Gastrocnemius medialis (tissue), 4 donors: ENCODE data around the gene RDH16.

ENCODE experiments used
- POLR2A ChIP-seq, 2 donors: fragments of 450-650 bp; IDR thresholded peaks; one replicate each; pipeline ENCODE4 v1.6.1; 2017; ENCODE audit warnings: antibody characterized with exemption in 2 of 2, mild to moderate bottlenecking in 2 of 2, moderate library complexity in 2 of 2
- TF ChIP-seq, protein P1 (sequence below), 5 experiments: fragments of 450-650 bp in 3 of 5; fragments of 200-600 bp in 2 of 5; sonication (generic) in 2 of 5; IDR thresholded peaks in 4 of 5; conservative IDR thresholded peaks in 1 of 5; 1 replicate in 4 of 5; 2 replicates in 1 of 5; pipeline ENCODE4 v1.5.1; 2016 to 2019; ENCODE audit warnings: antibody characterized with exemption in 5 of 5, mild to moderate bottlenecking in 3 of 5, moderate library complexity in 3 of 5

DNA sequence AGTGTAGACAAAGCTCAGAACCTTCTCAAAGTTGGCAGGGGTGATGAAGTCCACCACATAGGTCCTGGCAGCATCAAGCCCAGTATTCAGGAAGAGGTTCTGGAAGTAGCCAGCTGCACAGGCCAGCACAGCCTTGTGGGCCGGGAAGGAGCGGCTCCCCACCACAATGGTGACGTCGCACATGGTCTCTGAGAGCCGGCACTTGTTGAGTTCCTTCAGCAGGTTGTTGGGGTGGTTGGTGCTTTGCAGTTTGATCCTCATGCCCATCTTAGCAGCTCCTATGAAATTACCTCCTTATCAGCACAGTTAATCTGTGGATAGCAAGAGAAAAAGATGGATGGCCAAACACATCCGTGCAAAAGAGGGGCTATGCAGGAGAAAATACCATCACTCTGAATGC, 47.2 kb upstream of the RDH16 start:
- TF ChIP-seq, protein P1, sequence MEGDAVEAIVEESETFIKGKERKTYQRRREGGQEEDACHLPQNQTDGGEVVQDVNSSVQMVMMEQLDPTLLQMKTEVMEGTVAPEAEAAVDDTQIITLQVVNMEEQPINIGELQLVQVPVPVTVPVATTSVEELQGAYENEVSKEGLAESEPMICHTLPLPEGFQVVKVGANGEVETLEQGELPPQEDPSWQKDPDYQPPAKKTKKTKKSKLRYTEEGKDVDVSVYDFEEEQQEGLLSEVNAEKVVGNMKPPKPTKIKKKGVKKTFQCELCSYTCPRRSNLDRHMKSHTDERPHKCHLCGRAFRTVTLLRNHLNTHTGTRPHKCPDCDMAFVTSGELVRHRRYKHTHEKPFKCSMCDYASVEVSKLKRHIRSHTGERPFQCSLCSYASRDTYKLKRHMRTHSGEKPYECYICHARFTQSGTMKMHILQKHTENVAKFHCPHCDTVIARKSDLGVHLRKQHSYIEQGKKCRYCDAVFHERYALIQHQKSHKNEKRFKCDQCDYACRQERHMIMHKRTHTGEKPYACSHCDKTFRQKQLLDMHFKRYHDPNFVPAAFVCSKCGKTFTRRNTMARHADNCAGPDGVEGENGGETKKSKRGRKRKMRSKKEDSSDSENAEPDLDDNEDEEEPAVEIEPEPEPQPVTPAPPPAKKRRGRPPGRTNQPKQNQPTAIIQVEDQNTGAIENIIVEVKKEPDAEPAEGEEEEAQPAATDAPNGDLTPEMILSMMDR (IDR thresholded peaks at IDR 0.05 in 4 of 5, conservative IDR thresholded peaks at IDR 0.05 in 1 of 5), result no peak
- TF ChIP-seq POLR2A (IDR thresholded peaks at IDR 0.05), result no peak
